Measurements from ENCODE around the gene LGALS1. TPM values are rescaled to one million over a fixed set of nuclear protein-coding genes. Genes with fewer than 3 reads are reported as not detected.

The LGALS1 gene
- total RNA-seq, 2 experiments from 2014 or later, result 85.1 to 93.7 TPM

- H3K4me1 ChIP-seq (ENCODE audit: insufficient read depth, low read length), result peaks cover 22% of the 10 kb centered on the region
These were observed 22.1 kb downstream of the LGALS1 start for GRCh38 chr22:37697538-37697835.

GRCh38 chr22:37701141-37701786 is 25.8 kb downstream of the LGALS1 start:
- no peaks in the 10 kb centered on the region for H3K9me3 ChIP-seq (ENCODE audit: control insufficient read depth in 1 of 2, insufficient read depth in 1 of 2, low read length in 2 of 2)
- H3K4me3 ChIP-seq (ENCODE audit: low read length), result no peak overlapping the region
- no peak overlapping the region for H3K4me3 Mint-ChIP-seq
- no peaks in the 10 kb centered on the region for H3K27me3 Mint-ChIP-seq
- ChIA-PET CTCF (no interaction called here), POLR2A (no interaction called here)
- no peaks in the 10 kb centered on the region for H3K36me3 ChIP-seq (ENCODE audit: insufficient read depth, low read length)
- no peak overlapping the region for H3K27ac ChIP-seq (ENCODE audit: low read depth in 1 of 2, low read length in 2 of 2)
- peak in 1 of 14 experiments; percentile 34 for DNase-seq
- ATAC-seq (ENCODE audit: poor library complexity), result no peak
- no peaks in the 10 kb centered on the region for H3K9me3 Mint-ChIP-seq
- no peaks in the 10 kb centered on the region for H3K36me3 Mint-ChIP-seq (ENCODE audit: low read depth)
- H3K4me1 Mint-ChIP-seq (ENCODE audit: low read depth), result peaks cover 9% of the 10 kb centered on the region
- H3K4me1 ChIP-seq (ENCODE audit: insufficient read depth, low read length), result peaks cover 14% of the 10 kb centered on the region
- intact Hi-C loops (cut with DNase I, micrococcal nuclease), result no loop called here
- TF ChIP-seq CTCF (IDR thresholded peaks at IDR 0.05), result no peak
- H3K27me3 ChIP-seq (ENCODE audit: control insufficient read depth in 1 of 2, insufficient read depth in 2 of 2, low read length in 2 of 2), result no peaks in the 10 kb centered on the region
- H3K27ac Mint-ChIP-seq, result no peak overlapping the region

More at GRCh38 chr22:37697538-37697835, 22.1 kb downstream of the LGALS1 start:
- Mint-ChIP-seq H3K27me3 (no peaks in the 10 kb centered on the region), H3K36me3 (ENCODE audit: low read depth) (peaks cover 14% of the 10 kb centered on the region), H3K4me1 (ENCODE audit: low read depth) (peaks cover 16% of the 10 kb centered on the region), H3K4me3 (no peak overlapping the region), H3K27ac (no peak overlapping the region), H3K9me3 (no peaks in the 10 kb centered on the region)
- no peaks in the 10 kb centered on the region for H3K27me3 ChIP-seq (ENCODE audit: control insufficient read depth in 1 of 2, insufficient read depth in 2 of 2, low read length in 2 of 2)
- H3K4me3 ChIP-seq (ENCODE audit: low read length), result no peak overlapping the region
- no peaks in the 10 kb centered on the region for H3K9me3 ChIP-seq (ENCODE audit: control insufficient read depth in 1 of 2, insufficient read depth in 1 of 2, low read length in 2 of 2)
- ATAC-seq (ENCODE audit: poor library complexity) (no peak), DNase-seq (no peak)
- intact Hi-C loops (cut with DNase I, micrococcal nuclease), result no loop called here
- ChIA-PET POLR2A (interaction anchor here (0.8 kb wide), 1 partner anchor 90 kb away, joined by 3 read pairs; no protein-coding TSS in a partner anchor), CTCF (interaction anchor here (2.5 kb wide), 1 partner anchor 90 kb away, joined by 9 read pairs; no protein-coding TSS in a partner anchor)
- no peak overlapping the region for H3K27ac ChIP-seq (ENCODE audit: low read depth in 1 of 2, low read length in 2 of 2)
- peaks cover 14% of the 10 kb centered on the region for H3K36me3 ChIP-seq (ENCODE audit: insufficient read depth, low read length)
- no peak for TF ChIP-seq CTCF (IDR thresholded peaks at IDR 0.05)

- DNase-seq, result no peak
- ATAC-seq (ENCODE audit: poor library complexity), result no peak
- Mint-ChIP-seq H3K27me3 (no peaks in the 10 kb centered on the region), H3K4me3 (no peak overlapping the region), H3K36me3 (ENCODE audit: low read depth) (no peaks in the 10 kb centered on the region), H3K9me3 (no peaks in the 10 kb centered on the region), H3K27ac (no peak overlapping the region), H3K4me1 (ENCODE audit: low read depth) (no peaks in the 10 kb centered on the region)
- Histone ChIP-seq H3K36me3 (ENCODE audit: insufficient read depth, low read length) (no peaks in the 10 kb centered on the region), H3K4me1 (ENCODE audit: insufficient read depth, low read length) (peaks cover 3% of the 10 kb centered on the region), H3K9me3 (ENCODE audit: control insufficient read depth in 1 of 2, insufficient read depth in 1 of 2, low read length in 2 of 2) (no peaks in the 10 kb centered on the region), H3K27me3 (ENCODE audit: control insufficient read depth in 1 of 2, insufficient read depth in 2 of 2, low read length in 2 of 2) (no peaks in the 10 kb centered on the region), H3K4me3 (ENCODE audit: low read length) (no peak overlapping the region), H3K27ac (ENCODE audit: low read depth in 1 of 2, low read length in 2 of 2) (no peak overlapping the region)
- CTCF ChIA-PET, result interaction anchor here (0.7 to 0.8 kb wide), 2 partner anchors 159 to 1060 kb away, joined by 4 read pairs; no protein-coding TSS in a partner anchor
- POLR2A ChIA-PET, result no interaction called here
- intact Hi-C loops (cut with DNase I, micrococcal nuclease), result no loop called here
- TF ChIP-seq CTCF (IDR thresholded peaks at IDR 0.05), result no peak
These were observed 28.5 kb downstream of the LGALS1 start for GRCh38 chr22:37703906-37704305.

Data from CD4-positive, alpha-beta T cell (primary cell).